Erythroblast (primary cell): Measurements from ENCODE around the gene CCDC57.
A peak's percentile ranks its signal among the peaks of the same experiment; 100 is the strongest.

Source experiments
- DNase-seq, 2 experiments: peaks; one replicate each; lab custom pipeline; 2025; lab: John Stamatoyannopoulos, UW
- GATA1 ChIP-seq: IDR thresholded peaks from 2 replicates; pipeline ENCODE4 v1.6.1; 2011; ENCODE audit warnings: low read depth, mild to moderate bottlenecking, control low read depth, low read length, moderate library complexity
- POLR2A ChIP-seq: IDR thresholded peaks from 2 replicates; pipeline ENCODE4 v1.6.1; 2011; ENCODE audit warnings: mild to moderate bottlenecking, low read length

Gene CCDC57

DNA sequence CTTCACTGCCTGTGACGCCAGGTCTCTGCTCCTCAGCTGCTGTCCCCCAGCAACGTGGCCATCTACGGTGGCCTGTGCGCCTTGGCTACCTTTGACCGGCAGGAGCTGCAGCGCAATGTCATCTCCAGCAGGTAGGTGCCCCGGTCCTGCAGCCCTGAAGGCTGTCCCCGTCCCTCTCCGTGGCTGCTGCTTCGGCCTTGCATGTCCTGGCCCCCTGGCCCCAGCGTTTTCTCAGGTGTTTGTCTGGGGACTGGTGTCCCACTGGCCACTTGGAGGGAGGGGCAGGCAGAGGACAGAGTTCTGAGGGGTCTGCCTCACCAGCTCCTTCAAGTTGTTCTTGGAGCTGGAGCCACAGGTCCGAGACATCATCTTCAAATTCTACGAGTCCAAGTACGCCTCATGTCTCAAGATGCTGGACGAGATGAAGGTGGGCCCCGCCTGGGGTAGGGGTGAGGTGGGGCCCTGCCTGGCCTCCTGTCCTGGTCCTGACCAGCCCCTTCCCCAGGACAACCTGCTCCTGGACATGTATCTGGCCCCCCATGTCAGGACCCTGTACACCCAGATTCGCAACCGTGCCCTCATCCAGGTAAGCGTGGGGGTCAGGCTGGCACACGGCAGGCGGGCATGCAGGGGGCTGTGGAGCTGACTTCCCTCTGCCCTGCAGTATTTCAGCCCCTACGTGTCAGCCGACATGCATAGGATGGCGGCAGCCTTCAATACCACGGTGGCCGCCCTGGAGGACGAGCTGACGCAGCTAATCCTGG is 156.5 kb downstream of the CCDC57 start:
- TF ChIP-seq POLR2A (no peak), GATA1 (no peak)
- no peak for DNase-seq

DNA sequence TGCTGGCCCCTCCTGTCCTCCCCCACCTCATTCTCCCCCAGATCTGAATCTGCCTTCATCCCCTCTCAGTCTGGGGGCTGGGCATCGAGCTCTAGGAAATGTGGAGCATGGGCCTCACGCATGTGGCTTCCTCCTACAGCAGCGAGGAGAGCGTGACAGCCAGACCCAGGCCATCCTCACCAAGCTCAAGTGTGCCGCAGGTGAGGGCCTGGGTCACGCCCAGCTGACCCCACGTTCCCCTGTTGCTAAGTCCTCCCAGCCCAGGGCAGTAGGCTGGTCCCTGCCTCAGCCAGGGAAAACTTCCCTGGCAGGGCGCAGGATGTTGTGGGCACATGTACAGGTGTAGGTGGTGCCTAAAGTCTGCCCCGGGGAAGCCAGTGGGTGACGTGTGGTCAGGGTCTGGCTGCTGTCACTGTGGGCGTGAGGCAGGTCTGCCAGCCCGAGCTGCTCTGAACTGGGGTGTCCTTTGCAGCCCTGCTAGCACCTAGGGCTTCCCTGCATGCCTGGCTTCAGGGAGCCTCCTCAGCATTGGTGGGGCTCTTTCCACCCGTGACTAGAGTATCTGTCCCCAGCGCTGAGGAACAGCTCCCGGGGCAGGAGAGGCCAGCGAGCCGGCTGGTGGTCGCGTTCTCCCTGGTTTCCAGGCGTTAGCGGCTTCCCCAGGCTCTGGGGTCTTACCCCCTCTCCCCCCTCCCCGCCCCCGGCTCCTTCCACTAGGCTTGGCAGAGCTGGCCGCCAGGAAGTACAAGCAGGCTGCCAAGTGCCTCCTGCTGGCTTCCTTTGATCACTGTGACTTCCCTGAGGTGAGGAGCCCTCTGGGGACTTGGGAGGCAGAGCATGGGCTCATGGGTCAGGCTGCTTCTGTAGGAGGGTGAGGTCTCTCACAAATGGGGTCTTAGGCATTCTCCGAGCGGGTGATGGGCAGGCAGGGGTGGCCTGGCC is 157.3 kb downstream of the CCDC57 start:
- no peak for TF ChIP-seq POLR2A
- no peak for TF ChIP-seq GATA1
- no peak for DNase-seq

DNA sequence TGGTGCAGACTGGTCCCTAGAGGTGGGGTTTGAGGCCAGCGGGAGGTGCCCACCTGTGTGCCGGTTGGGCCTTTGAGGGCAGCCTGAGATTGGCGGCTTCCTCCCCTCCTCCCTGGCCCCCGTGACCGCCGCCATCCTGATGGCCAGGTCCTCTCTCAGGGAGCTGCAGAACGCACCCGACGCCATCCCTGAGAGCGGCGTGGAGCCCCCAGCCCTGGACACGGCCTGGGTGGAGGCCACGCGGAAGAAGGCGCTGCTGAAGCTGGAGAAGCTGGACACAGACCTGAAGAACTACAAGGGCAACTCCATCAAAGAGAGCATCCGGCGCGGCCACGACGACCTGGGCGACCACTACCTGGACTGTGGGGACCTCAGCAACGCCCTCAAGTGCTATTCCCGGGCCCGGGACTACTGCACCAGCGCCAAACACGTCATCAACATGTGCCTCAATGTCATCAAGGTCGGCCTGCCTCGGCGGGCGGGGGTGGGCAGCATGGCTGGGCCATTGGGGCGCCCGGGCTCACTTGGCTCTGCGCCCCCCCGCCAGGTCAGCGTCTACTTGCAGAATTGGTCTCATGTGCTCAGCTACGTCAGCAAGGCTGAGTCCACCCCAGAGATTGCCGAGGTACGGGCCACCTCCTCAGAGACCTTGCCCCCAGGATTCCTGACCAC is 158.2 kb downstream of the CCDC57 start:
- DNase-seq: no peak
- TF ChIP-seq POLR2A: no peak
- TF ChIP-seq GATA1: no peak

DNA sequence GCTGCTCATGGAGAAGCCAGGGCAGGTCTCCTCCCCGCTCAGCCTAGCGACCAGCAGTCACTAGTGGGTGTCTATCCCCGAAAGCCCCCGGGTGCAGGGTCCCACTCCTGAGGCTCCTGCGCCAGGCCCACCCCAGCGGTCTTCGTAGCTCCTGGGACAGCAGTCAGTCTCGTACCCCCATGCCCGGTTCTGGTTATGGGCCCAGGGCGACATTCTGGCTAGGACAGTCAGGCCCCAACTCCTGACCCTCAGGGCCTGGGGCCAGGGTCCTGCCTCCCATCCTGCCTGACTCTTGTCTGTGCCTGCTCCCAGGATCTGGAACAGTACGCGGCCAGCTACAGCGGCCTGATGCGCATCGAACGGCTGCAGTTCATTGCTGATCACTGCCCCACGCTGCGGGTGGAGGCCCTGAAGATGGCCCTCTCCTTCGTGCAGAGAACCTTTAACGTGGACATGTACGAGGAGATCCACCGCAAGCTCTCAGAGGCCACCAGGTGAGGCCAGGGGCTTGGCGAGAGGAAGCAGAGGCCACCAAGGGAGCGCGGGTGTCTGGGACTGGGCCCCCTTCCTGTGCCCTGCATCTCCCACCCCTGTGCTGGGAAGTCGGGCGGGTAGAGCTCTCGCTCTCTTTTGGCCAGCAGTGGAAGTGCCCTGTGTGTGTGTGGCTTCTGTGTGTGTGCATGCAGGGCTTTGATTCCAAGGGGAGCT is 158.9 kb downstream of the CCDC57 start:
- DNase-seq: no peak
- no peak for TF ChIP-seq POLR2A
- no peak for TF ChIP-seq GATA1

DNA sequence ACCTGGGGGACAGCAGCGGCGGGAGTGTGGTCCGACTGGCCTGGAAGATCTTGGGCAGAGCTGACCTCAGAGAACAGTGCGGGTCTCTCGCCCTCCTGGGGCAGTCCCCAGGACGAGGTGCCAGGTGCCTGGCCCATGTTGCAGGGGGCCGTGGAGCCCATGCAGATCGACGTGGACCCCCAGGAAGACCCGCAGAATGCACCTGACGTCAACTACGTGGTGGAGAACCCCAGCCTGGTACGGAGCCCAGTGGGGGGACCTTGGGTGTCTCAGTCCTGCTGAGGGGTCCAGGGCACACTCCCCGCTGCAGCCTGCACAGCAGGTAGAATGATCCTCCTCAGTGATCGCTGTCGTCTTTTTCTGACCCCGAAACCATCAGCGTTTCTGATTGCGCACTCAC is 159.5 kb downstream of the CCDC57 start:
- TF ChIP-seq GATA1: no peak
- no peak for TF ChIP-seq POLR2A
- DNase-seq: no peak

DNA sequence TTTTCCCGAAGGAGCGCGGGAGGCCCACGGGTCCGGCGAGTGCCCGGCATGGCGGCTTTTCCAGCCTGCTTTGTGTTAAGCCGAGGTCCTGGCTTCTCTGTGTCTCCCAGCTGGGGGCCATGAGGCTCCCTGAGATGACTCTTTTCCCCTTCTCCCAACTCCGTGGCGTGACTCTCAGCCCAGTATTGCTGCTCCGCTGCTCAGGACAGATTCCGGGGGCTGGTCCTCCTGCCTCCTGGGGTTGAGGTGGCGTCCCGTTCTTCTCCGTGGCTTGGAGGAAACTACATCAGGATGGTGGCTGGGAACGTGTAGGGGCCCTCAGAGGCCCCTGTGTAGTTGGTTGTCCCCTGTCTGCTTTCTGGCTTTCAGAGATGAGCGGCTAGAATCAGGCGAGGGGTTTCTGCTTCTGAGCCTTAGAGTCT is 160.0 kb downstream of the CCDC57 start:
- TF ChIP-seq POLR2A (no peak), GATA1 (no peak)
- no peak for DNase-seq

DNA sequence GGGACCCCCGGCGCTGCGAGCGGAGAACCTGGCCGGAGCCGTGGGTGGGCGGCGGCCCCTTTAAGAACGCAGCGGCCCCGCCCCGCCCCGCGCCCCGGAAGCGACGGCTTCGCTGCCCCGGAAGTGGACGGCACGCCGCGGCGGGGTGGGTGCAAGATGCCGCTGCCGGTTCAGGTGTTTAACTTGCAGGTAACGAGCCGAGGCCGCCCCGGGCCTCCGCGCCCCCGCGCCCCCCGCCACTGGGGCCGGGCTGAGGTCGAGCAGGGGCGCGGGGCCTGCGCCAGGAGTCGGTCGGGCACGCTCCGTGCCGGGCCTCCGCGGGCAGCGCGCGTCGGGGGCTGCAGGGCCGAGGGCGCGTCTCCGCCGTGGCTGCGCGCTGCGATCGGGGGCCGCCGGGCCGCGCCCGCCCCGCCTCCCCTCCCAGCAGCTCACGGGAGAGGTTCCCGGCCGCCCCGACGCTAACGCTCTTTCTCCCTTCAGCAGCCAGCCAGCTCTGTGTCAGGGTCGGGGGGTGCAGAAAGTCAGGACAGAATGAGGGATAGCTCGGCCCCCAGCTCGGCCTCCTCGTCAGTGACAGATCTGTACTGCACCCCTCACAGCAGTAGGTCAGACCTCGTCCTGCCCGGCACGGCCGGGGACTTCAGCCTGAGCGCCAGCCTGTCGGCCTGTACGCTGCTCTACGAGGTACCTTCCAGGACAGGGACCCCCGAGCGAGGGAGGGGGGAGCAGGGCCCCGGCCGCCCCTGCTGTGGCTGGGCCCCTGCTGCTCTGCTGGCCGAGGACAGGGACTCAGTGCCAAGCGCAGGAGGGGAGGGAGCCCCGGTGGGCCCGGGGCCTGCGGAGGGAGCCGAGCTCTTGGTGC is 160.6 kb downstream of the CCDC57 start, which contains the start of the genes GPS1 and RFNG:
Gene GPS1, plus strand, starts transcription at position 123 of the 862 bp plus-strand sequence. Its CDS starts 34 bp downstream, at position 157.
Gene RFNG, minus strand, starts transcription at position 36 of the 862 bp plus-strand sequence. CDS start 45 bp downstream, outside the sequence.
- DNase-seq: peak; percentile 83 to 88
- TF ChIP-seq GATA1 (no peak), POLR2A (no peak)
